NCI-H1105 (cell line): ENCODE measurements around the gene GABBR2.

ENCODE experiments used
- DNase-seq: peaks from one replicate; lab custom pipeline; 2025; lab: John Stamatoyannopoulos, UW

GABBR2 gene

GRCh38 chr9:98708933-98709911 lies at the start of gene GABBR2:
Gene GABBR2 (minus strand): TSS chr9:98708935. CDS start chr9:98708737, 198 bp downstream.
- no peak for DNase-seq

GRCh38 chr9:98755006-98755618 lies 46.4 kb upstream of the GABBR2 start:
- no peak for DNase-seq

- no peak for DNase-seq
Measured at GRCh38 chr9:98751210-98751609, 42.5 kb upstream of the GABBR2 start.

- DNase-seq = no peak
Measured at GRCh38 chr9:98750364-98751060, 41.8 kb upstream of the GABBR2 start.

GRCh38 chr9:98747476-98747875 lies 38.7 kb upstream of the GABBR2 start:
- no peak for DNase-seq

- DNase-seq = no peak
Measured at GRCh38 chr9:98745470-98745869, 36.7 kb upstream of the GABBR2 start.

GRCh38 chr9:98743818-98744611 lies 35.3 kb upstream of the GABBR2 start:
- DNase-seq = no peak

GRCh38 chr9:98743329-98743728 lies 34.6 kb upstream of the GABBR2 start:
- no peak for DNase-seq

- no peak for DNase-seq
Measured at GRCh38 chr9:98742325-98743280, 33.9 kb upstream of the GABBR2 start.

- DNase-seq = no peak
Measured at GRCh38 chr9:98740226-98740881, 31.6 kb upstream of the GABBR2 start.

GRCh38 chr9:98738741-98739140 lies 30.0 kb upstream of the GABBR2 start:
- no peak for DNase-seq

- no peak for DNase-seq
Measured at GRCh38 chr9:98736226-98736625, 27.5 kb upstream of the GABBR2 start.

- no peak for DNase-seq
Measured at GRCh38 chr9:98732801-98733200, 24.1 kb upstream of the GABBR2 start.

- no peak for DNase-seq
Measured at GRCh38 chr9:98732091-98732490, 23.4 kb upstream of the GABBR2 start.

- no peak for DNase-seq
Measured at GRCh38 chr9:98730871-98731270, 22.1 kb upstream of the GABBR2 start.

GRCh38 chr9:98728500-98728899 lies 19.8 kb upstream of the GABBR2 start:
- DNase-seq = no peak

- no peak for DNase-seq
Measured at GRCh38 chr9:98727428-98727827, 18.7 kb upstream of the GABBR2 start.

- no peak for DNase-seq
Measured at GRCh38 chr9:98726735-98727134, 18.0 kb upstream of the GABBR2 start.

GRCh38 chr9:98724810-98725530 lies 16.2 kb upstream of the GABBR2 start:
- no peak for DNase-seq
